ENCODE results near the gene UGCG.
"Not testable (repeated sequence)": the region's sequence is repeated elsewhere in the genome, so short reads cannot be mapped to it uniquely, and the experiment has no call there.

Gene UGCG

GRCh38 chr9:111895996-111896941, at the start of gene UGCG:
Gene UGCG (plus strand): TSS chr9:111896814. CDS start chr9:111897216, 402 bp downstream.
- DNase-seq (ENCODE audit: low read depth) = peak; percentile 69

- DNase-seq (ENCODE audit: low read depth) = no peak
These were observed 45.1 kb upstream of the UGCG start for GRCh38 chr9:111851553-111851952.

- DNase-seq (ENCODE audit: low read depth) = no peak
These were observed 44.3 kb upstream of the UGCG start for GRCh38 chr9:111852291-111852690.

- no peak for DNase-seq (ENCODE audit: low read depth)
These were observed 43.2 kb upstream of the UGCG start for GRCh38 chr9:111853450-111853827.

GRCh38 chr9:111854799-111855198, 41.8 kb upstream of the UGCG start:
- DNase-seq (ENCODE audit: low read depth) = no peak

- no peak for DNase-seq (ENCODE audit: low read depth)
These were observed 38.9 kb upstream of the UGCG start for GRCh38 chr9:111857555-111858211.

GRCh38 chr9:111860443-111860842, 36.2 kb upstream of the UGCG start:
- DNase-seq (ENCODE audit: low read depth) = no peak

- no peak for DNase-seq (ENCODE audit: low read depth)
These were observed 33.0 kb upstream of the UGCG start for GRCh38 chr9:111863636-111864035.

GRCh38 chr9:111866976-111867375, 29.6 kb upstream of the UGCG start:
- DNase-seq (ENCODE audit: low read depth) = peak; percentile 10

- DNase-seq (ENCODE audit: low read depth) = no peak
These were observed 28.1 kb upstream of the UGCG start for GRCh38 chr9:111868475-111868874.

GRCh38 chr9:111870774-111871498, 25.7 kb upstream of the UGCG start:
- DNase-seq (ENCODE audit: low read depth) = no peak

GRCh38 chr9:111871499-111871855, 25.1 kb upstream of the UGCG start:
- no peak for DNase-seq (ENCODE audit: low read depth)

GRCh38 chr9:111872886-111873285, 23.7 kb upstream of the UGCG start:
- DNase-seq (ENCODE audit: low read depth) = no peak

- no peak for DNase-seq (ENCODE audit: low read depth)
These were observed 22.7 kb upstream of the UGCG start for GRCh38 chr9:111873901-111874300.

- DNase-seq (ENCODE audit: low read depth) = no peak
These were observed 22.1 kb upstream of the UGCG start for GRCh38 chr9:111874500-111874899.

GRCh38 chr9:111875291-111875690, 21.3 kb upstream of the UGCG start:
- DNase-seq (ENCODE audit: low read depth) = not testable (repeated sequence)

GRCh38 chr9:111875691-111876090, 20.9 kb upstream of the UGCG start:
- DNase-seq (ENCODE audit: low read depth) = not testable (repeated sequence)

- no peak for DNase-seq (ENCODE audit: low read depth)
These were observed 20.4 kb upstream of the UGCG start for GRCh38 chr9:111876179-111876578.

- DNase-seq (ENCODE audit: low read depth) = no peak
These were observed 19.2 kb upstream of the UGCG start for GRCh38 chr9:111877420-111877819.

- no peak for DNase-seq (ENCODE audit: low read depth)
These were observed 17.7 kb upstream of the UGCG start for GRCh38 chr9:111878946-111879345.

GRCh38 chr9:111886983-111887718, 9.5 kb upstream of the UGCG start:
- no peak for DNase-seq (ENCODE audit: low read depth)

GRCh38 chr9:111890334-111890733, 6.3 kb upstream of the UGCG start:
- DNase-seq (ENCODE audit: low read depth) = no peak
